ENCODE results near the gene CEP131.
"Not testable (repeated sequence)": the region's sequence is repeated elsewhere in the genome, so short reads cannot be mapped to it uniquely, and the experiment has no call there.

The CEP131 gene

GRCh38 chr17:81228834-81229665 lies 6.3 kb upstream of the CEP131 start:
- in situ Hi-C loops (cut with HindIII; ENCODE audit: low sequenced_read_pairs), result no loop called here

- in situ Hi-C loops (cut with HindIII; ENCODE audit: low sequenced_read_pairs), result no loop called here
Measured at GRCh38 chr17:81228420-81228819, 5.7 kb upstream of the CEP131 start.

- in situ Hi-C loops (cut with HindIII; ENCODE audit: low sequenced_read_pairs), result not testable (repeated sequence)
Measured at GRCh38 chr17:81227630-81228029, 4.9 kb upstream of the CEP131 start.

GRCh38 chr17:81223762-81224130 lies 981 bp upstream of the CEP131 start:
- in situ Hi-C loops (cut with HindIII; ENCODE audit: low sequenced_read_pairs), result no loop called here

GRCh38 chr17:81222620-81222905 lies 202 bp downstream of the CEP131 start:
- in situ Hi-C loops (cut with HindIII; ENCODE audit: low sequenced_read_pairs), result no loop called here

GRCh38 chr17:81221842-81222619 lies 734 bp downstream of the CEP131 start:
- in situ Hi-C loops (cut with HindIII; ENCODE audit: low sequenced_read_pairs), result no loop called here

- in situ Hi-C loops (cut with HindIII; ENCODE audit: low sequenced_read_pairs), result no loop called here
Measured at GRCh38 chr17:81221371-81221841, 1.4 kb downstream of the CEP131 start.

- in situ Hi-C loops (cut with HindIII; ENCODE audit: low sequenced_read_pairs), result no loop called here
Measured at GRCh38 chr17:81219476-81220180, 3.1 kb downstream of the CEP131 start.

- in situ Hi-C loops (cut with HindIII; ENCODE audit: low sequenced_read_pairs), result no loop called here
Measured at GRCh38 chr17:81218991-81219390, 3.8 kb downstream of the CEP131 start.

GRCh38 chr17:81218459-81218858 lies 4.3 kb downstream of the CEP131 start:
- in situ Hi-C loops (cut with HindIII; ENCODE audit: low sequenced_read_pairs), result no loop called here

GRCh38 chr17:81217491-81217890 lies 5.3 kb downstream of the CEP131 start:
- in situ Hi-C loops (cut with HindIII; ENCODE audit: low sequenced_read_pairs), result no loop called here

GRCh38 chr17:81213978-81214377 lies 8.8 kb downstream of the CEP131 start:
- in situ Hi-C loops (cut with HindIII; ENCODE audit: low sequenced_read_pairs), result no loop called here

- in situ Hi-C loops (cut with HindIII; ENCODE audit: low sequenced_read_pairs), result no loop called here
Measured at GRCh38 chr17:81212365-81212764, 10.4 kb downstream of the CEP131 start.

GRCh38 chr17:81210868-81211267 lies 11.9 kb downstream of the CEP131 start:
- in situ Hi-C loops (cut with HindIII; ENCODE audit: low sequenced_read_pairs), result no loop called here

GRCh38 chr17:81210466-81210865 lies 12.3 kb downstream of the CEP131 start:
- in situ Hi-C loops (cut with HindIII; ENCODE audit: low sequenced_read_pairs), result no loop called here

- in situ Hi-C loops (cut with HindIII; ENCODE audit: low sequenced_read_pairs), result no loop called here
Measured at GRCh38 chr17:81209141-81209540, 13.6 kb downstream of the CEP131 start.

GRCh38 chr17:81208651-81209050 lies 14.1 kb downstream of the CEP131 start:
- in situ Hi-C loops (cut with HindIII; ENCODE audit: low sequenced_read_pairs), result no loop called here

GRCh38 chr17:81207610-81208581 lies 14.9 kb downstream of the CEP131 start:
- in situ Hi-C loops (cut with HindIII; ENCODE audit: low sequenced_read_pairs), result no loop called here

GRCh38 chr17:81206657-81207056 lies 16.1 kb downstream of the CEP131 start:
- in situ Hi-C loops (cut with HindIII; ENCODE audit: low sequenced_read_pairs), result no loop called here

- in situ Hi-C loops (cut with HindIII; ENCODE audit: low sequenced_read_pairs), result no loop called here
Measured at GRCh38 chr17:81206166-81206565, 16.6 kb downstream of the CEP131 start.

Data from DLD1 (cell line).